Smooth muscle cell of trachea (primary cell): ENCODE results near the gene GRIK1. TPM values are rescaled to one million over a fixed set of nuclear protein-coding genes. Genes with fewer than 3 reads are reported as not detected.

Experiments
- total RNA-seq: library from RNA; depleted of rRNA; stranded (reverse); fragments of >200 nt; gene quantifications from 2 replicates; pipeline ENCODE4 v1.2.1, GENCODE V29; 2014

The GRIK1 gene
- not detected in 2 replicates for total RNA-seq

DNA sequence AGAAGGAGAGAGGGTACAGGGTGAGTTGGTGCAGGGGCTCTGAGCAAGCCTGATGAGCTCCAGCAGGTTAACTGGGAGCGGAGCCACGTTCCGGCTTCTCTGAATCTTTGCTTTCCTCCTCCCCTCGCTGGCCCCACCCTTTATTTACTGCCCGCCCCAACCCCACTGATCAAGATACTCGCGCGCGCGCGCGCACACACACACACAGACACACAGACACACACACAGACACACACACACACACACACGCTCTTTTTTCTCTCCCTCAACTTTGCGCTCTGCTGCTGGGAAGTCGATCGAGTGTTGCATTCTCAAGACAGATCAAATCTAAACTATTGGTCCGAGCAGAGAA, at the start of gene GRIK1:
Gene GRIK1 (minus strand): TSS at position 73 of the 352 bp plus-strand sequence.

Other genes with a start within 250 kb of the GRIK1 start
- gene CLDN17, start 226.8 kb upstream of the GRIK1 start, total RNA-seq, result not detected in 2 replicates